ENCODE data around the gene RAI1. TPM values are rescaled to one million over a fixed set of nuclear protein-coding genes. Genes with fewer than 3 reads are reported as not detected.

RAI1 gene
- total and polyA plus RNA-seq, 2 of the 13 experiments (the other 11 are each of a cell fraction or from before 2014, with no cell fraction given) = 3.4 to 5.2 TPM

DNA sequence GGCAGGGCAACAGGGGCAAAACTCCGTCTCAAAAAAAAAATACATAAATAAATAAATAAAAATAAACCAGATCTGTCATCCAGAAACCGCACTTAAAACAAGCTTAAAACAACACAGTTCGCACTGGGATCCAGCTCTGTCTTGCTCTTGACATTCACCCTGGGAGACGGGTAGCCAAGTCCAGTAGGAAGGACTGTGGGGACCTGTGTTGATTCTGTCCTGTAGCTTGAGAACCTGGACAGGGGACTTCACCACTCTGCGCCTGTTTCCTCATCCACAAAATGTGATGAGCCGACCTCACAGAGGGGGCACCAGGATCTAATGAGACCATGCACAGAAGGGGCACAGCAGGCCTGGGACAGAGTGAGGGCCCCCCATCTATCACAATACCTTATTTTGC is 1.5 kb upstream of the RAI1 start (continued):
- TF ChIP-seq, protein P1, sequence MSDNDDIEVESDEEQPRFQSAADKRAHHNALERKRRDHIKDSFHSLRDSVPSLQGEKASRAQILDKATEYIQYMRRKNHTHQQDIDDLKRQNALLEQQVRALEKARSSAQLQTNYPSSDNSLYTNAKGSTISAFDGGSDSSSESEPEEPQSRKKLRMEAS (IDR thresholded peaks at IDR 0.05) = no peak
- no peak for TF ChIP-seq NR1H2 (CRISPR knock-in tag; IDR thresholded peaks at IDR 0.05; ENCODE audit: borderline replicate concordance, low read depth)
- no peak for TF ChIP-seq SUZ12 (IDR thresholded peaks at IDR 0.05; ENCODE audit: low read depth, low read length)
- TF ChIP-seq, protein P2, sequence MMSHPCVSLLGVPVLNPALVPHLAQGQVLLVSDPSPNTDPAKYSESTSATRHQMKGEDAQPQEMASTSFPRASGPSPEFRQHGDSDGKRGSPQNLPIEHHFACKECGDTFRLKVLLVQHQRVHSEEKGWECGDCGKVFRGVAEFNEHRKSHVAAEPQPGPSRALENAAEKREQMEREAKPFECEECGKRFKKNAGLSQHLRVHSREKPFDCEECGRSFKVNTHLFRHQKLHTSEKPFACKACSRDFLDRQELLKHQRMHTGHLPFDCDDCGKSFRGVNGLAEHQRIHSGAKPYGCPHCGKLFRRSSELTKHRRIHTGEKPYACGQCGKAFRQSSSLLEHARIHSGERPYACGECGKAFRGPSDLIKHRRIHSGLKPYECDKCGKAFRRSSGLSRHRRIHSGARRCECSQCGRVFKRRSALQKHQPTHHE (CRISPR knock-in tag; IDR thresholded peaks at IDR 0.05; ENCODE audit: borderline replicate concordance) = no peak

DNA sequence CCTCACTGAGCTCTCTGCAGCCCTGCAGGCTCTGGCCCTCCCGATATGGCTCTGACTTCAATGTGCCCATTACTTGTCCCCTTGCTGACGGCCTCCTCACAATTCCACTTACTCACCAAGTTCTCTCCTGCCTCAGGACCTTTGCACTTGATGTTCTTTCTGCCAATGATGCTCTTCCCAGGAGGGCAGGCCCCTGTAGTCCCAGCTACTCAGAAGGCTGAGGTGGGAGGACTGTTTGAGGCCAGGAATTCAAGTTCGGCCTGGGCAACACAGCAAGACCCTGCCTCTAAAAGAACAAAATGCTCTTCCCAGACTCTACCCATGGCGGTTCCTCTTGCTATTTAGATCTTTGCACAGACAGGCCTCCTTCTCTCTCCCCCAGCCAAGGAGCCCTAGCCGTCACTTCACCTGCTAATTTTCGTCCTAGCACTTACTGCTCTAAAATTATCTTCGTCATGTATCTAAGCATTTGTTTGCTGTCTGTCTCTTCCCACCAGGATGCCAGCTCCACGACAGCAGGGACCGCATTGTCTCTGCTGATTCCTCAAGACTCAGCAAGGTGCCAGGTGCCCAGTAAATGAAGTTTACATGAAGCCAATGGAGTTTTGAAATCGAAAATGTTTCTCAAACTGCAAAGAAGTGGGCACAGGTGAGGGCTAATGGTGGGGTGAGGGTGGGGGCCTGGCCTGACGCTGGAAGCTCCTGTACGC is 626 bp upstream of the RAI1 start:
- TSS peak; percentile 53 for BruUV-seq (replicated peaks)
- CTCF ChIA-PET (ENCODE audit: low intra/inter-chr PET ratio, low total read pairs) = interaction anchor here (1.2 to 1.6 kb wide), 3 partner anchors 22 to 179 kb away, joined by 3 to 6 read pairs (median 4); no protein-coding TSS in a partner anchor
- no peak for TF ChIP-seq SKI (IDR thresholded peaks at IDR 0.05; ENCODE audit: partially characterized antibody)
- 0 out of 2 replicates have a peak, but pooled peaks have one; percentile 31 for TF ChIP-seq MTA1 (CRISPR knock-in tag; IDR thresholded peaks at IDR 0.05; ENCODE audit: borderline replicate concordance)
- TF ChIP-seq, protein P3, sequence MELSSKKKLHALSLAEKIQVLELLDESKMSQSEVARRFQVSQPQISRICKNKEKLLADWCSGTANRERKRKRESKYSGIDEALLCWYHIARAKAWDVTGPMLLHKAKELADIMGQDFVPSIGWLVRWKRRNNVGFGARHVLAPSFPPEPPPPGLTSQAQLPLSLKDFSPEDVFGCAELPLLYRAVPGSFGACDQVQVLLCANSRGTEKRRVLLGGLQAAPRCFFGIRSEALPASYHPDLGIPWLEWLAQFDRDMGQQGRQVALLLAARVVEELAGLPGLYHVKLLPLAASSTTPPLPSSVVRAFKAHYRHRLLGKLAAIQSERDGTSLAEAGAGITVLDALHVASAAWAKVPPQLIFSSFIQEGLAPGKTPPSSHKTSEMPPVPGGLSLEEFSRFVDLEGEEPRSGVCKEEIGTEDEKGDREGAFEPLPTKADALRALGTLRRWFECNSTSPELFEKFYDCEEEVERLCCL (CRISPR knock-in tag; IDR thresholded peaks at IDR 0.05; ENCODE audit: borderline replicate concordance) = no peak
- TF ChIP-seq HOXA5 (CRISPR knock-in tag; IDR thresholded peaks at IDR 0.05) = no peak
- TF ChIP-seq RXRA (CRISPR knock-in tag; IDR thresholded peaks at IDR 0.05) = no peak
- no peak for TF ChIP-seq DPF2 (CRISPR knock-in tag; IDR thresholded peaks at IDR 0.05; ENCODE audit: borderline replicate concordance, low read depth)
- TF ChIP-seq, protein P4, sequence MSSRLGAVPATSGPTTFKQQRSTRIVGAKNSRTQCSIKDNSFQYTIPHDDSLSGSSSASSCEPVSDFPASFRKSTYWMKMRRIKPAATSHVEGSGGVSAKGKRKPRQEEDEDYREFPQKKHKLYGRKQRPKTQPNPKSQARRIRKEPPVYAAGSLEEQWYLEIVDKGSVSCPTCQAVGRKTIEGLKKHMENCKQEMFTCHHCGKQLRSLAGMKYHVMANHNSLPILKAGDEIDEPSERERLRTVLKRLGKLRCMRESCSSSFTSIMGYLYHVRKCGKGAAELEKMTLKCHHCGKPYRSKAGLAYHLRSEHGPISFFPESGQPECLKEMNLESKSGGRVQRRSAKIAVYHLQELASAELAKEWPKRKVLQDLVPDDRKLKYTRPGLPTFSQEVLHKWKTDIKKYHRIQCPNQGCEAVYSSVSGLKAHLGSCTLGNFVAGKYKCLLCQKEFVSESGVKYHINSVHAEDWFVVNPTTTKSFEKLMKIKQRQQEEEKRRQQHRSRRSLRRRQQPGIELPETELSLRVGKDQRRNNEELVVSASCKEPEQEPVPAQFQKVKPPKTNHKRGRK (CRISPR knock-in tag; IDR thresholded peaks at IDR 0.05) = no peak
- TF ChIP-seq, protein P5, sequence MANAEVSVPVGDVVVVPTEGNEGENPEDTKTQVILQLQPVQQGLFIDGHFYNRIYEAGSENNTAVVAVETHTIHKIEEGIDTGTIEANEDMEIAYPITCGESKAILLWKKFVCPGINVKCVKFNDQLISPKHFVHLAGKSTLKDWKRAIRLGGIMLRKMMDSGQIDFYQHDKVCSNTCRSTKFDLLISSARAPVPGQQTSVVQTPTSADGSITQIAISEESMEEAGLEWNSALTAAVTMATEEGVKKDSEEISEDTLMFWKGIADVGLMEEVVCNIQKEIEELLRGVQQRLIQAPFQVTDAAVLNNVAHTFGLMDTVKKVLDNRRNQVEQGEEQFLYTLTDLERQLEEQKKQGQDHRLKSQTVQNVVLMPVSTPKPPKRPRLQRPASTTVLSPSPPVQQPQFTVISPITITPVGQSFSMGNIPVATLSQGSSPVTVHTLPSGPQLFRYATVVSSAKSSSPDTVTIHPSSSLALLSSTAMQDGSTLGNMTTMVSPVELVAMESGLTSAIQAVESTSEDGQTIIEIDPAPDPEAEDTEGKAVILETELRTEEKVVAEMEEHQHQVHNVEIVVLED (CRISPR knock-in tag; IDR thresholded peaks at IDR 0.05; ENCODE audit: borderline replicate concordance) = no peak
- 0 out of 2 replicates have a peak, but pooled peaks have one; percentile 26 for TF ChIP-seq ZNF629 (CRISPR knock-in tag; conservative IDR thresholded peaks at IDR 0.05)
- peak; percentile 11; the same call in 1 of the 2 replicates for TF ChIP-seq ARNT2 (CRISPR knock-in tag; IDR thresholded peaks at IDR 0.05; ENCODE audit: low read depth)
- no peak for TF ChIP-seq ZNF224 (CRISPR knock-in tag; IDR thresholded peaks at IDR 0.05)
- TF ChIP-seq GTF2F1 (IDR thresholded peaks at IDR 0.05; ENCODE audit: low read length) = no peak

More for the DNA sequence above, 626 bp upstream of the RAI1 start:
- no peak for DNase-seq (ENCODE audit: low spot score)
- Histone ChIP-seq H3K36me3 (replicated peaks in 1 of 2; ENCODE audit: control insufficient read depth in 1 of 2, insufficient read depth in 2 of 2, low read length in 2 of 2) (no peaks in the 10 kb centered on the region; a peak in 2 of 5 replicates), H3K27me3 (ENCODE audit: control insufficient read depth in 1 of 2, insufficient read depth in 2 of 2, low read length in 2 of 2) (no peaks in the 10 kb centered on the region; a peak in 1 of 5 replicates), H3K4me1 (ENCODE audit: insufficient read depth, low read length) (peaks cover 60% of the 10 kb centered on the region), H3K79me2 (ENCODE audit: insufficient read depth, low read length) (peaks cover 34% of the 10 kb centered on the region), H3K27ac (ENCODE audit: extremely low read length, insufficient read depth, low read length) (no peak overlapping the region), H3K4me3 (replicated peaks in 1 of 3; ENCODE audit: insufficient read depth in 1 of 3, low read depth in 2 of 3, low read length in 3 of 3) (peak overlapping the region; percentile 45 to 95 (median 90); a peak in 5 of 6 replicates), H3K9me3 (ENCODE audit: low read length) (no peaks in the 10 kb centered on the region), H3K4me2 (ENCODE audit: low read depth, low read length) (peak overlapping the region; percentile 90), H3K9ac (ENCODE audit: insufficient read depth, low read depth, low read length) (peak overlapping the region; percentile 44; the same call in 1 of the 2 replicates), H2AFZ (ENCODE audit: low read length) (no peak overlapping the region), H4K20me1 (ENCODE audit: insufficient read depth, low read length) (peaks cover 26% of the 10 kb centered on the region)
- no peak for ATAC-seq
- POLR2A ChIA-PET = interaction anchor here (1.3 to 4.8 kb wide), 3 partner anchors 14 to 30 kb away, joined by 3 to 40 read pairs (median 4); no protein-coding TSS in a partner anchor
- no peak for FAIRE-seq
- in situ Hi-C loops (cut with HindIII; ENCODE audit: extremely low pct_ligation_motif_present, low pct_unique_long_range_greater_than_20kb) = loop anchor here (5.0 kb wide), 1 partner anchor 42 kb away; no protein-coding TSS in a partner anchor
- 14% methylated on average over 12 of the region's 12 CpGs for WGBS (ENCODE audit: low lambda C conversion rate)
- intact Hi-C loops (cut with micrococcal nuclease; ENCODE audit: unreplicated experiment) = loop anchor here (5.0 kb wide), 1 partner anchor 37 kb away; no protein-coding TSS in a partner anchor

All from HepG2 (cell line).